Ascending aorta (tissue), 2 donors: Measurements from ENCODE around the gene SYDE2. TPM values are rescaled to one million over a fixed set of nuclear protein-coding genes. Genes with fewer than 3 reads are reported as not detected.
"Not testable (repeated sequence)": the region's sequence is repeated elsewhere in the genome, so short reads cannot be mapped to it uniquely, and the experiment has no call there.

Source experiments
- DNase-seq, 2 donors: peaks; one replicate each; pipeline ENCODE4 v3.0.0-alpha.2; 2019; ENCODE audit warnings: low spot score in 2 of 2
- H3K27ac ChIP-seq, 2 donors: fragments of 200-600 bp; sonication (generic); one replicate each; pipeline ENCODE4 v1.5.1; 2016 to 2017; ENCODE audit warnings: mild to moderate bottlenecking in 1 of 2
- H3K27me3 ChIP-seq: fragments of 200-600 bp; sonication (generic); one replicate; pipeline ENCODE4 v1.5.1; 2017
- H3K36me3 ChIP-seq, 2 donors: fragments of 200-600 bp; sonication (generic); one replicate each; pipeline ENCODE4 v1.5.1; 2016
- H3K4me1 ChIP-seq, 2 donors: fragments of 200-600 bp; sonication (generic); one replicate each; pipeline ENCODE4 v1.5.1; 2016 to 2017; ENCODE audit warnings: mild to moderate bottlenecking in 1 of 2
- H3K4me3 ChIP-seq, 2 donors: fragments of 200-600 bp; sonication (generic); one replicate each; pipeline ENCODE4 v1.5.1; 2016 to 2017; ENCODE audit warnings: mild to moderate bottlenecking in 1 of 2
- H3K9me3 ChIP-seq, 2 donors: fragments of 200-600 bp; sonication (generic); one replicate each; pipeline ENCODE4 v1.5.1; 2016
- intact Hi-C: fragments of 100-400 bp; cut with DNase I; formaldehyde crosslinking; loops from one replicate; pipeline ENCODE4 v1.15.1; 2023
- total RNA-seq: library from RNA; depleted of rRNA; stranded (reverse); fragments of >200 nt; gene quantifications from one replicate; pipeline ENCODE4 v1.1.0, GENCODE V29; 2016
- TF ChIP-seq, protein P1 (sequence below), 3 experiments: fragments of 200-600 bp in 2 of 3; fragments of 450-650 bp in 1 of 3; sonication (generic) in 2 of 3; IDR thresholded peaks; one replicate each; pipeline ENCODE4 v1.5.1; 2016 to 2019; ENCODE audit warnings: antibody characterized with exemption in 3 of 3, mild to moderate bottlenecking in 1 of 3, moderate library complexity in 1 of 3

SYDE2 gene
- total RNA-seq, 1 donor from 2014 or later, result 0.43 TPM

DNA sequence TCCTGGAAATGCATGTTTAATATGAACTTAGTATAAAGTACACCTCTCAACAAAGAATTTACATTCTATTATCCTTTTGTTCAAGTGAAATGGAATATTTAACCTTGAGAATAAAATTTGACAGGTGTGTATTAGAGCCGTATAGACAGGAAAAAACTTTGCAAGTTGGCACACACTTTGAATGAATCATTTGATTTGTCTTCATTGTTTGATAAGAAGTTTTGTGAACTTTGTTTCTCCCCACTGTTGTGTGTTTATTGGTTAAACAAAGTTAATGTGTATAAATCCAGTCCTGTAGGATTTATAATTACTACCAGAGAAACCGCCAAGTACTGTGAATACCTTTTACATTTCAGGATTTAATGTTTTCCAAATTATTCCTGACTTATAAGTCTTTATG is 2.0 kb downstream of the SYDE2 start:
- TF ChIP-seq, protein P1, sequence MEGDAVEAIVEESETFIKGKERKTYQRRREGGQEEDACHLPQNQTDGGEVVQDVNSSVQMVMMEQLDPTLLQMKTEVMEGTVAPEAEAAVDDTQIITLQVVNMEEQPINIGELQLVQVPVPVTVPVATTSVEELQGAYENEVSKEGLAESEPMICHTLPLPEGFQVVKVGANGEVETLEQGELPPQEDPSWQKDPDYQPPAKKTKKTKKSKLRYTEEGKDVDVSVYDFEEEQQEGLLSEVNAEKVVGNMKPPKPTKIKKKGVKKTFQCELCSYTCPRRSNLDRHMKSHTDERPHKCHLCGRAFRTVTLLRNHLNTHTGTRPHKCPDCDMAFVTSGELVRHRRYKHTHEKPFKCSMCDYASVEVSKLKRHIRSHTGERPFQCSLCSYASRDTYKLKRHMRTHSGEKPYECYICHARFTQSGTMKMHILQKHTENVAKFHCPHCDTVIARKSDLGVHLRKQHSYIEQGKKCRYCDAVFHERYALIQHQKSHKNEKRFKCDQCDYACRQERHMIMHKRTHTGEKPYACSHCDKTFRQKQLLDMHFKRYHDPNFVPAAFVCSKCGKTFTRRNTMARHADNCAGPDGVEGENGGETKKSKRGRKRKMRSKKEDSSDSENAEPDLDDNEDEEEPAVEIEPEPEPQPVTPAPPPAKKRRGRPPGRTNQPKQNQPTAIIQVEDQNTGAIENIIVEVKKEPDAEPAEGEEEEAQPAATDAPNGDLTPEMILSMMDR (IDR thresholded peaks at IDR 0.05), result no peak
- H3K36me3 ChIP-seq, result no peaks in the 10 kb centered on the region
- H3K4me3 ChIP-seq, result peak overlapping the region; percentile 4 to 99
- H3K27ac ChIP-seq, result no peak overlapping the region
- peaks cover 0 to 6% of the 10 kb centered on the region in 2 donors for H3K4me1 ChIP-seq
- H3K27me3 ChIP-seq, result no peaks in the 10 kb centered on the region
- DNase-seq, result no peak
- H3K9me3 ChIP-seq, result no peaks in the 10 kb centered on the region
- intact Hi-C loops, result no loop called here

DNA sequence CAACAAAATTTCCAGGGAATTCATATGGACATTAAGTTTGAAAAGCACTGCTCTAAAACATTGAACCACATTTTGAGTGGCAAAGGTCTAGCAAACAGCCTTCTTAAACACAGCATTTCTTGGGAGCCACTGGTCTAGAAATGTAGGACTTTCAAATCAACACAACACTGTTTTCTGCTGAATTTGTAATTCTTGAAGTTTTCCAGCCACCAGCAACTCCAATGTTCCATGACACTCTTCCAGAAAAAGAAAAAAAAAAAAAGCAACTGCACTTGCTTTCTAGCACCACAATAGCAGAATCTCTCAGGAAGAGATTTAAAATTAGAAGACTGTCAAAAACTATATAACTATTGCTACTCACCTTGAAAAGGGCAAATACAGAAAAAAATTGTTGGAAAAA is 4.5 kb downstream of the SYDE2 start:
- H3K27me3 ChIP-seq, result no peaks in the 10 kb centered on the region
- H3K9me3 ChIP-seq, result no peaks in the 10 kb centered on the region
- intact Hi-C loops, result no loop called here
- H3K4me3 ChIP-seq, result peak overlapping the region in 1 of 2 donors; percentile 10
- DNase-seq, result no peak
- TF ChIP-seq, protein P1 (IDR thresholded peaks at IDR 0.05), result no peak
- peaks cover 0 to 5% of the 10 kb centered on the region in 2 donors for H3K4me1 ChIP-seq
- H3K27ac ChIP-seq, result peak overlapping the region; percentile 14 to 39
- no peaks in the 10 kb centered on the region for H3K36me3 ChIP-seq

DNA sequence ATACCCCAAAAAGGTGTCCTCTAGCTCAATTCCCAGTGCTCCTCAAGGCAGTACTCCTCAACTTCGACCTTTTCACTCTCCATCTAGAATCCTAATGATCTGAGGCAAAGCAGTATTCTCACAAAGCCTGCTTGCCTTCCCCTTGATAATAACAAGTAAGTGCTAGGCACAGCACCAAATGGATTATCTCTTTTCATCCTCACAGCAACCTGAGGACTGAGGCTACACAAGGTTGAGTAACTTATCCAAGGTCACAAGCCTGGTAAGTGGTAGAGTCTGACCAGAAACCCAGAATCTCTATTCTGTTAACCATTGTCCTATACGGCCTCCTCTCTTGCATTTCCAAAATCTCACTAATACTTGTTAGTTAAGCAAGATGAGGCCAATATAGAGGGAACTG is 5.1 kb downstream of the SYDE2 start:
- no peaks in the 10 kb centered on the region for H3K9me3 ChIP-seq
- no peaks in the 10 kb centered on the region for H3K27me3 ChIP-seq
- intact Hi-C loops, result no loop called here
- peak overlapping the region; percentile 17 to 39 for H3K27ac ChIP-seq
- H3K4me1 ChIP-seq, result peaks cover 0 to 9% of the 10 kb centered on the region in 2 donors
- H3K4me3 ChIP-seq, result peak overlapping the region in 1 of 2 donors; percentile 10
- no peaks in the 10 kb centered on the region for H3K36me3 ChIP-seq
- no peak for DNase-seq
- TF ChIP-seq, protein P1 (IDR thresholded peaks at IDR 0.05), result no peak

DNA sequence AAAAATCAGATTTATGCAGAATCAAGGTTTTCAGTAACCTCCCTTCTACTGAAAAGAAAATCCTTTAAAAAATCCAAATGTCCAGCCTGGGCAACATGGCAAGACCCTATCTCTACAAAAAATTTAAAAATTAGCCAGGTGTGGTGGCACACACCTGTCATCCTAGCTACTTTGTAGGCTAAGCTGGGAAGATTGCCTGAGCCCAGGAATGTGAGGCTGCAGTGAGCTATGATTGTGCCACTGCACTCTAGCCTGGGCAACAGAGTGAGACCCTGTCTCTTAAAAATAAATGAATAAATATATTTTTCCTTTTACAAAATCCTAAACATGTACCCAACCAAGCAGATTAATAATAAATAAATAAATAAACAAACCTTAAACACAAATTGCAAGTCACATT is 8.7 kb downstream of the SYDE2 start:
- H3K36me3 ChIP-seq, H3K9me3 ChIP-seq, H3K27me3 ChIP-seq, H3K4me1 ChIP-seq, H3K27ac ChIP-seq, intact Hi-C loops, DNase-seq, H3K4me3 ChIP-seq: not testable (repeated sequence)

DNA sequence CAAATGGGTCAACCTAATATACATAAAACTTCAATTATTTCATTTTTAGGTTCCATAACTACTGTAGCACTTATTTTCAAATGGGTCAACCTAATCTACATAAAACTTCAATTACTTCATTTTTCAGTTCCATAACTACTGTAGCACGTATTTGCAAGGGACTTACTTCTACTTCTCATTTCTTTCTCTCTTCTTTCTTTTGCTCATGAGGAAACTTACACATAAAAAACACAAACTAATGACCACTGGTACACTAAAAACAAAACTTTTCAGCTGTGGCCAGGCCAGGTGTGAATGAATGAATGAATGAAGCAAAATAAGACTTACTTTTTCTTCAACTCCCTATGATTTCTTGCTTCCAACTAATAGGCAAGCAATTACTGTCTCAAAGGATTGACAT is 11.7 kb downstream of the SYDE2 start:
- Histone ChIP-seq H3K36me3 (peaks cover 2 to 10% of the 10 kb centered on the region in 2 donors), H3K4me3 (no peak overlapping the region), H3K27me3 (no peaks in the 10 kb centered on the region), H3K4me1 (peaks cover 0 to 13% of the 10 kb centered on the region in 2 donors), H3K9me3 (no peaks in the 10 kb centered on the region), H3K27ac (no peak overlapping the region)
- no peak for DNase-seq
- intact Hi-C loops, result no loop called here
- TF ChIP-seq, protein P1 (IDR thresholded peaks at IDR 0.05), result no peak

DNA sequence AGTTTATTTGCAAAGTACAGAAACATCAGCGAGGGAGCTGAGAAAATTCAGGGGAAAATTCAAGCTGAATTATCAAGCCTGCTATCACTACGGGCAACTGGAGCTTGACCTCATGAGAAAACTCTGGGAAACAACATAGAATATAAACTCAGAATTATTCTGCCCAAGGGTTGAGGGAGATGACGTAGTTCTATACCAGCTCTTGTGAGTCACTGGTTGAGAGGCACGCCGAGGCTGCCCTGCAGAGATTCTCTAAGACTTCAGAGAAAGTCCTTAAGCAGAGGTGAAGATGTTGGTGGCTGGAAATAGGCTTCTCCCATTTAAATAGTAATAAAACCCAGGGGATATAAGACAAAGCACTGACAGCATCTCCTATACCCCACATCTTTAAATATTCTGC is 12.3 kb downstream of the SYDE2 start:
- TF ChIP-seq, protein P1 (IDR thresholded peaks at IDR 0.05), result no peak
- Histone ChIP-seq H3K27ac (no peak overlapping the region), H3K27me3 (no peaks in the 10 kb centered on the region), H3K4me3 (no peak overlapping the region), H3K4me1 (peaks cover 0 to 17% of the 10 kb centered on the region in 2 donors), H3K36me3 (peaks cover 2 to 10% of the 10 kb centered on the region in 2 donors), H3K9me3 (no peaks in the 10 kb centered on the region)
- no peak for DNase-seq
- intact Hi-C loops, result no loop called here

DNA sequence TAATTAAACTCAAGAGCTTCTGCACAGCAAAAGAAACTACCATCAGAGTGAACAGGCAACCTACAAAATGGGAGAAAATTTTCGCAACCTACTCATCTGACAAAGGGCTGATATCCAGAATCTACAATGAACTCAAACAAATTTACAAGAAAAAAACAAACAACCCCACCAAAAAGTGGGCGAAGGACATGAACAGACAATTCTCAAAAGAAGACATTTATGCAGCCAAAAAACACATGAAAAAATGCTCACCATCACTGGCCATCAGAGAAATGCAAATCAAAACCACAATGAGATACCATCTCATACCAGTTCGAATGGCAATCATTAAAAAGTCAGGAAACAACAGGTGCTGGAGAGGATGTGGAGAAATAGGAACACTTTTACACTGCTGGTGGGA is 13.8 kb downstream of the SYDE2 start:
- peaks cover 3 to 21% of the 10 kb centered on the region in 2 donors for H3K4me1 ChIP-seq
- H3K27ac ChIP-seq, H3K27me3 ChIP-seq, H3K9me3 ChIP-seq, intact Hi-C loops, H3K36me3 ChIP-seq, H3K4me3 ChIP-seq, DNase-seq: not testable (repeated sequence)
